PC-9 (cell line): Measurements from ENCODE around the gene GNRHR.

Experiments
- EZH2 ChIP-seq: fragments of 200-600 bp; sonication (generic); IDR thresholded peaks from 2 replicates; pipeline ENCODE4 v1.8.0; 2017; ENCODE audit warnings: antibody characterized with exemption, low read depth
- TF ChIP-seq, protein P1 (sequence below): fragments of 200-600 bp; sonication (generic); conservative IDR thresholded peaks from 2 replicates; pipeline ENCODE4 v1.6.1; 2017; ENCODE audit warnings: mixed run types, antibody characterized with exemption, mild to moderate bottlenecking, moderate library complexity

DNA sequence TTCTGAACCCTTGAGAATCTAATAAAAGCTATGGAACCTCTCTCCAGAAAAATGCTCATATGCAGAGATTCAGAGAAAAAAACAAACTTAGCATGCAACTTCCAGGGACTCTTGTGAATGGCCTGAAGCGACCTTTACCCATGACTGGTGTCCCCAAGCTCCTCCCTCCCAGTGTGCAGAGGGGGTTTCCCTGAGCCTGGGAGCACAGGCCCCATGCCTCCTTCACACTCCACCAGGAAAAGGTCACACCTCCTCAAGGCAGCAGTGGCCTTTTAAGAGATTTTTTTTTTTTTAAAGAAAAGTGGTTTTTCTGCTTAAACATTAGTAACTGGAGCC is 40.0 kb downstream of the GNRHR start:
- TF ChIP-seq, protein P1, sequence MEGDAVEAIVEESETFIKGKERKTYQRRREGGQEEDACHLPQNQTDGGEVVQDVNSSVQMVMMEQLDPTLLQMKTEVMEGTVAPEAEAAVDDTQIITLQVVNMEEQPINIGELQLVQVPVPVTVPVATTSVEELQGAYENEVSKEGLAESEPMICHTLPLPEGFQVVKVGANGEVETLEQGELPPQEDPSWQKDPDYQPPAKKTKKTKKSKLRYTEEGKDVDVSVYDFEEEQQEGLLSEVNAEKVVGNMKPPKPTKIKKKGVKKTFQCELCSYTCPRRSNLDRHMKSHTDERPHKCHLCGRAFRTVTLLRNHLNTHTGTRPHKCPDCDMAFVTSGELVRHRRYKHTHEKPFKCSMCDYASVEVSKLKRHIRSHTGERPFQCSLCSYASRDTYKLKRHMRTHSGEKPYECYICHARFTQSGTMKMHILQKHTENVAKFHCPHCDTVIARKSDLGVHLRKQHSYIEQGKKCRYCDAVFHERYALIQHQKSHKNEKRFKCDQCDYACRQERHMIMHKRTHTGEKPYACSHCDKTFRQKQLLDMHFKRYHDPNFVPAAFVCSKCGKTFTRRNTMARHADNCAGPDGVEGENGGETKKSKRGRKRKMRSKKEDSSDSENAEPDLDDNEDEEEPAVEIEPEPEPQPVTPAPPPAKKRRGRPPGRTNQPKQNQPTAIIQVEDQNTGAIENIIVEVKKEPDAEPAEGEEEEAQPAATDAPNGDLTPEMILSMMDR, result no peak
- TF ChIP-seq EZH2, result no peak
